Tibial artery (tissue), 4 donors: Measurements from ENCODE around the gene PCGF1.

Experiments used
- DNase-seq, 2 donors: peaks; one replicate each; pipeline ENCODE4 v3.0.0-alpha.2; 2019
- H3K27ac ChIP-seq, 2 donors: fragments of 200-600 bp; sonication (generic) in 1 of 2; 1 replicate in 1 of 2; 2 replicates in 1 of 2; pipeline ENCODE4 v1.5.1; 2018 to 2019; ENCODE audit warnings: mild to moderate bottlenecking in 1 of 2
- H3K27me3 ChIP-seq, 2 donors: fragments of 200-600 bp; sonication (generic) in 1 of 2; one replicate each; pipeline versions ENCODE4 v1.5.1 to v1.6.0; 2016 to 2019
- H3K36me3 ChIP-seq, 3 donors: fragments of 200-600 bp; sonication (generic) in 2 of 3; one replicate each; pipeline ENCODE4 v1.5.1; 2016 to 2019; ENCODE audit warnings: mild to moderate bottlenecking in 2 of 3
- H3K4me1 ChIP-seq, 4 donors: fragments of 200-600 bp; sonication (generic) in 2 of 4; 1 replicate in 3 of 4; 2 replicates in 1 of 4; pipeline ENCODE4 v1.5.1; 2016 to 2019
- H3K4me3 ChIP-seq, 2 donors: fragments of 200-600 bp; sonication (generic) in 1 of 2; 1 replicate in 1 of 2; 2 replicates in 1 of 2; pipeline ENCODE4 v1.5.1; 2018 to 2019; ENCODE audit warnings: mild to moderate bottlenecking in 2 of 2
- H3K9me3 ChIP-seq, 3 donors: fragments of 200-600 bp; sonication (generic) in 1 of 3; one replicate each; pipeline ENCODE4 v1.5.1; 2016 to 2019
- CTCF ChIP-seq, 2 experiments: fragments of 200-600 bp in 1 of 2; fragments of 450-650 bp in 1 of 2; IDR thresholded peaks; one replicate each; pipeline ENCODE4 v1.5.1; 2017 to 2019; ENCODE audit warnings: antibody characterized with exemption in 2 of 2, mild to moderate bottlenecking in 1 of 2, moderate library complexity in 1 of 2
- intact Hi-C: fragments of 100-400 bp; cut with DNase I; formaldehyde crosslinking; loops from one replicate; pipeline ENCODE4 v1.15.0; 2023; ENCODE audit warnings: low total_unique reads

PCGF1 gene

GRCh38 chr2:74498500-74499266 lies 8.8 kb downstream of the PCGF1 start:
- Histone ChIP-seq H3K36me3 (peaks cover 0 to 9% (median 2%) of the 10 kb centered on the region in 3 donors), H3K4me1 (peaks cover 0 to 39% (median 33%) of the 10 kb centered on the region in 4 donors), H3K27ac (no peak overlapping the region), H3K9me3 (no peaks in the 10 kb centered on the region), H3K4me3 (peak overlapping the region in 1 of 2 donors; percentile 37), H3K27me3 (peaks cover 0 to 68% of the 10 kb centered on the region in 2 donors)
- no peak for TF ChIP-seq CTCF (IDR thresholded peaks at IDR 0.05)
- no peak for DNase-seq
- intact Hi-C loops: no loop called here

- no peak for DNase-seq
- Histone ChIP-seq H3K27me3 (peaks cover 0 to 63% of the 10 kb centered on the region in 2 donors), H3K27ac (no peak overlapping the region), H3K4me3 (peak overlapping the region; percentile 14 to 37), H3K9me3 (no peaks in the 10 kb centered on the region), H3K36me3 (peaks cover 2 to 17% (median 9%) of the 10 kb centered on the region in 3 donors), H3K4me1 (peaks cover 0 to 32% (median 29%) of the 10 kb centered on the region in 4 donors)
- TF ChIP-seq CTCF (IDR thresholded peaks at IDR 0.05): no peak
- intact Hi-C loops: no loop called here
Observed at GRCh38 chr2:74497777-74498499, 9.6 kb downstream of the PCGF1 start.

DNA sequence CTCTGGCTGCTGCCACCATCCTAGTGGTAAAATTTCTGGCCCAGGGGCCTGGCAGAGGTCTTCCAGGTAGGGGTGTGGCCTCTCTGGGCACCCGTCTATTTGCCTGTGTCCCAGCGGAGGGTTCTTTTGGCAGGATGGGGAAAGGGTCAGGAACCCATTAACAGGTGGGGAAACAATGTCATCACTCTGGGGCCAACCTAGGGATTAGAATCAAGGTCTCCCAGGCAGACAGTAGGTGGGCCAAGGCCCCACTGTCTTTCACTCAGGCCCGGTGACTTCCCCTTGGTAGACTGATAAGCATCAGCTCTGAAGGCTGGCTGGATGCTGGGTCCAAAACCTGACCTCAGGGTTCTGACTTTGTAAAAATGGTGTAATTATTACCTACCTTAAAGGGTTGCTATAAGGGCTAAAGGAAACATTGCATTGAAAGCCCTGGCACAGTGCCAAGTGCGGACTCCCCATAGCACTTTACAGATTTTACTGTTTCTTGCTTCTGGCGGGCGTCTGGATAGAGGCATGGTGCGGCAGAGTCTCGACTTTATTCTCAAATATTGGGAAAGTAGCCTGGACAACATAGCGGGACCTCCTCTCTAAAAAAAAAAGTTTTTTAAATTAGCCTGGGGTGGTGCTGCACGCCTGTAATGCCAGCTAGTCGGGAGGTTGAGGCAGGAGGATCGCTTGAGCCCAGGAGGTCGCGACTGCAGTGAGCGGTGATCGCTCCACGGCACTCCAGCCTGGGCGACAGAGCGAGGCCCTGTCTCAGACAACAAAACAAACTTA lies 10.3 kb downstream of the PCGF1 start:
- no peak for DNase-seq
- Histone ChIP-seq H3K27me3 (peaks cover 0 to 55% of the 10 kb centered on the region in 2 donors), H3K36me3 (peaks cover 10 to 24% (median 17%) of the 10 kb centered on the region in 3 donors), H3K9me3 (no peaks in the 10 kb centered on the region), H3K4me1 (peaks cover 0 to 26% (median 25%) of the 10 kb centered on the region in 4 donors), H3K27ac (no peak overlapping the region), H3K4me3 (no peak overlapping the region)
- no peak for TF ChIP-seq CTCF (IDR thresholded peaks at IDR 0.05)
- intact Hi-C loops: no loop called here

DNA sequence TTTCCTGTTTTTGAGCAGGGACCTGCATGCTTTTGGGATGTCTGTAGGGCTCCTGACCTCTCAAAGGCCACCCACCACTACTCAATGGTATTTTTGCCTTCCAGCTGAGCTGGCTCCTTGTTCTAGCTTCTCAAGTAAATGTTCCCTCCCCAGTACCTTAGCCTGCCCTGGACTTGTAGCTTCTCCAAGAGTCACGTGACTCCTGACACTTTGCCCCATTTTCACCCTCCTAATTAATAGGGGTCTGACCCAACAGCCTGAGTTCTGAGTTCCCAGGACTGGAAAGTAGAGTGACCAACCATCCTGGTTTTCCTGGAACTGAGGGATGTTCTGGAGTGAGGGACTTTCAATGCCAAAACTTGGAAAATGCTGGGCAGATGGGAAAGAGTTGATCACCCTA lies 12.1 kb downstream of the PCGF1 start:
- intact Hi-C loops: no loop called here
- DNase-seq: no peak
- Histone ChIP-seq H3K4me1 (peaks cover 0 to 26% (median 25%) of the 10 kb centered on the region in 4 donors), H3K4me3 (no peak overlapping the region), H3K36me3 (peaks cover 27 to 42% (median 34%) of the 10 kb centered on the region in 3 donors), H3K27ac (no peak overlapping the region), H3K9me3 (no peaks in the 10 kb centered on the region), H3K27me3 (peaks cover 0 to 38% of the 10 kb centered on the region in 2 donors)
- no peak for TF ChIP-seq CTCF (IDR thresholded peaks at IDR 0.05)

DNA sequence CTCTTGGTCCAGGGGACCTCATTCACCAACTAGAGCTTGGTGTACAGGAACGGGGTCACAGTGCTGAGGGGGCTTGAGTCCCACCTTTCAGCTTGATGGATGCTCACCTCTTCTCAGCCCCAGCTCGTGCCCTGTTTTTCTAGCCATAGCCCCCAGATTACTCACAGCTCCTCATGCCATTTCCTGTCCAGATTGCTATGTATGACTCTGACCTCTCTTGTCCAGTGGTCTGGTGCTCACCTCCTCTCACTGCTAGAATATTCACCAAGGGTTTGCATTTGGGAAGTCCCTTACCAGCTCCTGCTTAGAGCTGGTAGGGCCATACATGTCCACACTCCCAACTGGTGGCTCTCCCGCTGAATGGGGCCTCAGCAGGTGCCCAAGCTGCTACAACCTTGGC lies 13.9 kb downstream of the PCGF1 start:
- Histone ChIP-seq H3K9me3 (no peaks in the 10 kb centered on the region), H3K27ac (no peak overlapping the region), H3K4me3 (no peak overlapping the region), H3K4me1 (peaks cover 0 to 13% (median 12%) of the 10 kb centered on the region in 4 donors), H3K27me3 (peaks cover 0 to 19% of the 10 kb centered on the region in 2 donors), H3K36me3 (peaks cover 32 to 57% (median 42%) of the 10 kb centered on the region in 3 donors)
- DNase-seq: no peak
- intact Hi-C loops: no loop called here
- TF ChIP-seq CTCF (IDR thresholded peaks at IDR 0.05): no peak
